GM12878 (cell line): ENCODE measurements around the gene ERICH4. TPM values are rescaled to one million over a fixed set of nuclear protein-coding genes. Genes with fewer than 3 reads are reported as not detected.

ENCODE experiments used
- ATAC-seq: fragments of 200-7000 bp; cut with Tn5 transposase; 3 replicates; pipeline ENCODE4 v1.9.1; 2020; ENCODE audit warnings: mild to moderate bottlenecking, moderate library complexity
- BruUV-seq: library from RNA; stranded (reverse); fragments of 400-500 nt; replicated peaks from 2 replicates; lab custom pipeline; 2021; lab: Mats Ljungman, UMichigan
- CTCF ChIA-PET: fragments of 300-600 bp; sonication (Branson Sonifier 250); formaldehyde crosslinking; extraction: SDS; loops from one replicate; lab custom pipeline; 2021; ENCODE audit warnings: inconsistent platforms; lab: Yijun Ruan, JAX
- POLR2A ChIA-PET: fragments of 350-600 bp; formaldehyde crosslinking; extraction: SDS; loops from one replicate; lab custom pipeline; 2021; ENCODE audit warnings: inconsistent platforms; lab: Charles Lee
- RAD21 ChIA-PET: fragments of 300-600 bp; sonication (Branson Sonifier 250); formaldehyde crosslinking; loops from one replicate; lab custom pipeline; 2023; ENCODE audit warnings: antibody characterized with exemption; ENCODE audit not compliant: unreplicated experiment; lab: Charles Lee
- SMC1A ChIA-PET: fragments of 300-600 bp; sonication (Branson Sonifier 250); formaldehyde crosslinking; loops from one replicate; lab custom pipeline; 2023; ENCODE audit not compliant: unreplicated experiment, uncharacterized antibody; lab: Charles Lee
- DNase-seq: peaks from one replicate; pipeline ENCODE4 v3.0.0-alpha.2; 2011; ENCODE audit warnings: low read depth, low spot score
- FAIRE-seq: peaks from 3 replicates; lab custom pipeline; 2011; peaks lifted over from hg19 to GRCh38; lab: Jason Lieb, UNC
- H2AFZ ChIP-seq: 2 replicates; pipeline ENCODE4 v1.6.0; 2011; ENCODE audit warnings: low read depth, low read length, control low read depth; ENCODE audit not compliant: control insufficient read depth
- H3K27ac ChIP-seq: 2 replicates; pipeline ENCODE4 v1.5.1; 2011; ENCODE audit warnings: control low read depth; ENCODE audit not compliant: control insufficient read depth, insufficient read depth
- H3K27me3 ChIP-seq, 2 experiments: replicated peaks in 1 of 2; 2 replicates each; pipeline versions ENCODE4 v1.6.0 to v1.6.1; 2011; ENCODE audit warnings: low read length in 1 of 2; ENCODE audit not compliant: control insufficient read depth in 2 of 2, insufficient read depth in 2 of 2
- H3K36me3 ChIP-seq, 2 experiments: 2 replicates each; pipeline ENCODE4 v1.5.1; 2011; ENCODE audit warnings: low read length in 1 of 2; ENCODE audit not compliant: control insufficient read depth in 2 of 2, insufficient read depth in 2 of 2
- H3K4me1 ChIP-seq: 2 replicates; pipeline ENCODE4 v1.6.1; 2011; ENCODE audit warnings: mild to moderate bottlenecking, low read length, moderate library complexity, mixed read lengths; ENCODE audit not compliant: control insufficient read depth, insufficient read depth
- H3K4me2 ChIP-seq: 2 replicates; pipeline ENCODE4 v1.6.0; 2011; ENCODE audit warnings: control low read depth; ENCODE audit not compliant: control insufficient read depth, insufficient read depth
- H3K4me3 ChIP-seq: fragments of 200-600 bp; sonication (generic); 2 replicates; pipeline ENCODE4 v1.5.1; 2016
- H3K79me2 ChIP-seq: 2 replicates; pipeline ENCODE4 v1.6.0; 2011; ENCODE audit warnings: low read length; ENCODE audit not compliant: control insufficient read depth, insufficient read depth
- H3K9ac ChIP-seq: 2 replicates; pipeline ENCODE4 v1.8.0; 2011; ENCODE audit warnings: low read length, control low read depth, mixed read lengths; ENCODE audit not compliant: control insufficient read depth, insufficient read depth
- H3K9me3 ChIP-seq: replicated peaks from 3 replicates; pipeline ENCODE4 v1.5.1; 2011; ENCODE audit warnings: mild to moderate bottlenecking, low read length; ENCODE audit not compliant: control insufficient read depth, insufficient read depth
- H4K20me1 ChIP-seq: 2 replicates; pipeline ENCODE4 v1.6.0; 2011; ENCODE audit not compliant: control insufficient read depth, insufficient read depth
- BHLHE40 ChIP-seq, 2 experiments: fragments of 450-650 bp in 1 of 2; IDR thresholded peaks; 2 replicates each; pipeline ENCODE4 v1.6.1; 2011 to 2017; ENCODE audit warnings: low read depth in 2 of 2, borderline replicate concordance in 1 of 2, improper control_type of control experiment in 1 of 2, low read length in 1 of 2, mild to moderate bottlenecking in 1 of 2
- CEBPZ ChIP-seq: fragments of 150-350 bp; IDR thresholded peaks from 2 replicates; pipeline ENCODE4 v1.6.1; 2016; ENCODE audit warnings: low read depth, low read length
- CREM ChIP-seq: IDR thresholded peaks from 2 replicates; pipeline ENCODE4 v1.6.1; 2014; ENCODE audit warnings: antibody characterized with exemption, low read depth
- FOS ChIP-seq: IDR thresholded peaks from 3 replicates; pipeline ENCODE4 v1.6.1; 2011; ENCODE audit warnings: borderline replicate concordance; ENCODE audit not compliant: insufficient read length; ENCODE audit errors: extremely low read depth
- JUNB ChIP-seq: IDR thresholded peaks from 2 replicates; pipeline ENCODE4 v1.6.1; 2016; ENCODE audit warnings: antibody characterized with exemption, mild to moderate bottlenecking
- LARP7 ChIP-seq: fragments of 450-650 bp; IDR thresholded peaks from 2 replicates; pipeline ENCODE4 v1.6.1; 2017; ENCODE audit warnings: mild to moderate bottlenecking
- MTA2 ChIP-seq: fragments of 450-650 bp; IDR thresholded peaks from 2 replicates; pipeline ENCODE4 v1.6.1; 2016; ENCODE audit warnings: low read depth, mild to moderate bottlenecking, moderate library complexity
- NFXL1 ChIP-seq: fragments of 450-650 bp; IDR thresholded peaks from 2 replicates; pipeline ENCODE4 v1.6.1; 2017; ENCODE audit warnings: antibody characterized with exemption, mild to moderate bottlenecking, borderline replicate concordance
- POLR2AphosphoS5 ChIP-seq: IDR thresholded peaks from 2 replicates; pipeline ENCODE4 v1.6.1; 2011; ENCODE audit warnings: mild to moderate bottlenecking, low read length, inconsistent platforms
- RAD51 ChIP-seq: fragments of 450-650 bp; IDR thresholded peaks from 2 replicates; pipeline ENCODE4 v1.6.1; 2016; ENCODE audit warnings: moderate library complexity, mild to moderate bottlenecking, inconsistent platforms
- SIN3A ChIP-seq: IDR thresholded peaks from 2 replicates; pipeline ENCODE4 v1.6.1; 2012; ENCODE audit warnings: low read depth, low read length, improper control_type of control experiment
- SMAD5 ChIP-seq: IDR thresholded peaks from 2 replicates; pipeline ENCODE4 v1.6.1; 2016; ENCODE audit warnings: antibody characterized with exemption, low read depth
- ZNF207 ChIP-seq: fragments of 450-650 bp; IDR thresholded peaks from 2 replicates; pipeline ENCODE4 v1.6.1; 2014; ENCODE audit warnings: antibody characterized with exemption, mild to moderate bottlenecking, borderline replicate concordance
- ZZZ3 ChIP-seq: IDR thresholded peaks from 2 replicates; pipeline ENCODE4 v1.6.1; 2011; ENCODE audit warnings: low read depth; ENCODE audit not compliant: control insufficient read depth, insufficient read length
- WGBS: methylation state at CpG from one replicate; pipeline ENCODE4 v1.1.6; 2016; ENCODE audit warnings: low lambda C conversion rate; ENCODE audit not compliant: insufficient replicate concordance, insufficient coverage; ENCODE audit errors: missing lambda C conversion rate; 5-methylcytosine and 5-hydroxymethylcytosine counted together
- in situ Hi-C: fragments of 300-500 bp; cut with MboI; formaldehyde crosslinking; loops from 9 replicates; pipeline ENCODE4 v1.14.3; 2018; ENCODE audit warnings: mixed read lengths
- intact Hi-C: fragments of 100-400 bp; cut with micrococcal nuclease; formaldehyde crosslinking; loops from one replicate; pipeline ENCODE4 v1.14.2; 2022; ENCODE audit not compliant: unreplicated experiment
- polyA plus RNA-seq, 11 experiments: library from polyadenylated mRNA; depleted of rRNA in 4 of 11; unstranded in 6 of 11; stranded (reverse) in 5 of 11; fragments of >200 nt; fragmentation: Nextera tagmentation in 4 of 11; fragmentation: Illumina TruSeq in 1 of 11; extraction: Ambion mirVana in 4 of 11; extraction: Trizol in 1 of 11; gene quantifications; 1 replicate in 1 of 11; 2 replicates in 10 of 11; pipeline versions ENCODE4 v1.2.1 to v1.2.3, GENCODE V29; 2011 to 2016; ENCODE audit warnings: inconsistent platforms in 2 of 11, missing spikeins in 2 of 11, low read depth in 1 of 11
- total RNA-seq, 4 experiments: library from RNA; depleted of rRNA in 3 of 4; stranded (reverse); fragments of >200 nt in 3 of 4; fragmentation: Illumina TruSeq in 1 of 4; extraction: Trizol in 1 of 4; gene quantifications; 2 replicates each; pipeline versions ENCODE4 v1.2.1 to v1.2.3, GENCODE V29; 2013 to 2021
- TF ChIP-seq, protein P1 (sequence below): IDR thresholded peaks from 2 replicates; pipeline ENCODE4 v1.6.1; 2011; ENCODE audit warnings: low read depth, mild to moderate bottlenecking, low read length, moderate library complexity, borderline replicate concordance; ENCODE audit errors: extremely low read depth
- TF ChIP-seq, protein P2 (sequence below): fragments of 150-350 bp; IDR thresholded peaks from 2 replicates; pipeline ENCODE4 v1.6.1; 2014; ENCODE audit warnings: mild to moderate bottlenecking, low read depth, low read length

ERICH4 gene
- total and polyA plus RNA-seq, 10 of the 15 experiments (the other 5 are each of a cell fraction or from before 2014, with no cell fraction given): not detected

GRCh38 chr19:41421314-41421713, 21.6 kb upstream of the ERICH4 start:
- no peak overlapping the region for H3K9ac ChIP-seq
- H3K27me3 ChIP-seq: no peaks in the 10 kb centered on the region
- CTCF ChIA-PET: interaction anchor here (1.0 kb wide), 1 partner anchor 14 kb away, joined by 3 read pairs; no protein-coding TSS in a partner anchor
- in situ Hi-C loops (no loop called here), intact Hi-C loops (no loop called here)
- no peak overlapping the region for H3K4me2 ChIP-seq
- H3K9me3 ChIP-seq: no peaks in the 10 kb centered on the region
- H4K20me1 ChIP-seq: no peaks in the 10 kb centered on the region
- RAD21 ChIA-PET: no interaction called here
- DNase-seq: no peak
- no peak overlapping the region for H3K27ac ChIP-seq
- H3K4me1 ChIP-seq: no peaks in the 10 kb centered on the region
- BruUV-seq: no TSS peak
- TF ChIP-seq CEBPZ (no peak), MTA2 (no peak), JUNB (no peak), NFXL1 (no peak), CREM (no peak), SIN3A (no peak), ZZZ3 (no peak), SMAD5 (no peak), RAD51 (no peak), ZNF207 (no peak), FOS (no peak), BHLHE40 (IDR thresholded peaks at IDR 0.05; ENCODE audit: borderline replicate concordance in 1 of 2, low read depth in 2 of 2, low read length in 1 of 2) (no peak), POLR2AphosphoS5 (no peak), LARP7 (no peak)
- TF ChIP-seq, protein P1, sequence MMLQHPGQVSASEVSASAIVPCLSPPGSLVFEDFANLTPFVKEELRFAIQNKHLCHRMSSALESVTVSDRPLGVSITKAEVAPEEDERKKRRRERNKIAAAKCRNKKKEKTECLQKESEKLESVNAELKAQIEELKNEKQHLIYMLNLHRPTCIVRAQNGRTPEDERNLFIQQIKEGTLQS: no peak
- TF ChIP-seq, protein P2, sequence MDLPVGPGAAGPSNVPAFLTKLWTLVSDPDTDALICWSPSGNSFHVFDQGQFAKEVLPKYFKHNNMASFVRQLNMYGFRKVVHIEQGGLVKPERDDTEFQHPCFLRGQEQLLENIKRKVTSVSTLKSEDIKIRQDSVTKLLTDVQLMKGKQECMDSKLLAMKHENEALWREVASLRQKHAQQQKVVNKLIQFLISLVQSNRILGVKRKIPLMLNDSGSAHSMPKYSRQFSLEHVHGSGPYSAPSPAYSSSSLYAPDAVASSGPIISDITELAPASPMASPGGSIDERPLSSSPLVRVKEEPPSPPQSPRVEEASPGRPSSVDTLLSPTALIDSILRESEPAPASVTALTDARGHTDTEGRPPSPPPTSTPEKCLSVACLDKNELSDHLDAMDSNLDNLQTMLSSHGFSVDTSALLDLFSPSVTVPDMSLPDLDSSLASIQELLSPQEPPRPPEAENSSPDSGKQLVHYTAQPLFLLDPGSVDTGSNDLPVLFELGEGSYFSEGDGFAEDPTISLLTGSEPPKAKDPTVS: no peak
- POLR2A ChIA-PET: no interaction called here
- whole genome bisulfite sequencing: 96% methylated on average over 6 of the region's 6 CpGs
- H3K4me3 ChIP-seq: no peak overlapping the region
- no peak for ATAC-seq
- SMC1A ChIA-PET: no interaction called here
- H3K36me3 ChIP-seq: peaks cover 11 to 18% of the 10 kb centered on the region in 2 experiments
- H3K79me2 ChIP-seq: no peaks in the 10 kb centered on the region
- FAIRE-seq: no peak
- no peak overlapping the region for H2AFZ ChIP-seq
